WTC11 (cell line): ENCODE measurements around the gene RUSF1. TPM values are rescaled to one million over a fixed set of nuclear protein-coding genes. Genes with fewer than 3 reads are reported as not detected.

ENCODE experiments used
- ATAC-seq: fragments of 200-7000 bp; cut with Tn5 transposase; 2 replicates; pipeline ENCODE4 v1.10.0; 2021; ENCODE audit warnings: mild to moderate bottlenecking, moderate library complexity
- CTCF ChIA-PET: fragments of 300-600 bp; sonication (Branson Sonifier 250); formaldehyde crosslinking; loops from one replicate; lab custom pipeline; 2021; ENCODE audit warnings: antibody characterized with exemption; lab: Charles Lee
- POLR2A ChIA-PET: fragments of 350-600 bp; sonication (Branson Sonifier 250); formaldehyde crosslinking; loops from one replicate; lab custom pipeline; 2021; ENCODE audit warnings: antibody characterized with exemption; lab: Charles Lee
- DNase-seq: peaks from one replicate; pipeline ENCODE4 v3.0.0; 2021; ENCODE audit warnings: low spot score
- H3K27ac Mint-ChIP-seq: 2 replicates; pipeline ENCODE4 v1.8.0; 2021; ENCODE audit warnings: mixed read lengths
- H3K27me3 Mint-ChIP-seq: 2 replicates; pipeline ENCODE4 v1.8.0; 2021; ENCODE audit warnings: low read depth, mild to moderate bottlenecking, moderate library complexity, mixed read lengths
- H3K36me3 Mint-ChIP-seq: 2 replicates; pipeline ENCODE4 v1.8.0; 2021; ENCODE audit warnings: mixed read lengths
- H3K4me1 Mint-ChIP-seq: 2 replicates; pipeline ENCODE4 v1.8.0; 2022; ENCODE audit warnings: mixed read lengths
- H3K4me3 Mint-ChIP-seq: 2 replicates; pipeline ENCODE4 v1.8.0; 2021; ENCODE audit warnings: mild to moderate bottlenecking, moderate library complexity, mixed read lengths
- H3K9me3 Mint-ChIP-seq: 2 replicates; pipeline ENCODE4 v1.8.0; 2021; ENCODE audit warnings: mixed read lengths
- ATF6 ChIP-seq: sonication (generic); formaldehyde crosslinking; IDR thresholded peaks from 2 replicates; pipeline ENCODE4 v1.8.1; 2023; ENCODE audit warnings: mild to moderate bottlenecking, missing genetic modification reagents
- JAZF1 ChIP-seq: fragments of 250-450 bp; sonication (Bioruptor Pico); IDR thresholded peaks from 2 replicates; pipeline ENCODE4 v1.9.0; 2021; ENCODE audit warnings: moderate library complexity, mild to moderate bottlenecking, inconsistent platforms
- JUN ChIP-seq: sonication (generic); formaldehyde crosslinking; IDR thresholded peaks from 2 replicates; pipeline ENCODE4 v1.8.0; 2023; ENCODE audit warnings: mild to moderate bottlenecking, missing genetic modification reagents
- MAX ChIP-seq: sonication (generic); formaldehyde crosslinking; IDR thresholded peaks from 2 replicates; pipeline ENCODE4 v1.8.0; 2022; ENCODE audit warnings: mild to moderate bottlenecking, missing genetic modification reagents
- MYBL2 ChIP-seq: sonication (generic); formaldehyde crosslinking; IDR thresholded peaks from 2 replicates; pipeline ENCODE4 v1.8.1; 2023; ENCODE audit warnings: mild to moderate bottlenecking, moderate library complexity, missing genetic modification reagents
- NFATC4 ChIP-seq: fragments of 250-450 bp; sonication (Bioruptor Pico); IDR thresholded peaks from 2 replicates; pipeline ENCODE4 v1.9.0; 2021; ENCODE audit warnings: mild to moderate bottlenecking
- SP1 ChIP-seq: sonication (generic); formaldehyde crosslinking; conservative IDR thresholded peaks from 2 replicates; pipeline ENCODE4 v1.8.1; 2022; ENCODE audit warnings: missing genetic modification reagents
- STAT6 ChIP-seq: sonication (generic); formaldehyde crosslinking; conservative IDR thresholded peaks from 2 replicates; pipeline ENCODE4 v1.8.1; 2023; ENCODE audit warnings: mild to moderate bottlenecking, low read depth, missing genetic modification reagents, moderate library complexity
- ZNF317 ChIP-seq: sonication (generic); formaldehyde crosslinking; IDR thresholded peaks from 2 replicates; pipeline ENCODE4 v1.8.1; 2023; ENCODE audit warnings: low read depth, mild to moderate bottlenecking, moderate library complexity, missing genetic modification reagents, borderline replicate concordance
- ZNF512 ChIP-seq: sonication (generic); formaldehyde crosslinking; IDR thresholded peaks from 2 replicates; pipeline ENCODE4 v1.8.1; 2022; ENCODE audit warnings: missing genetic modification reagents, borderline replicate concordance
- ZSCAN18 ChIP-seq: fragments of 250-450 bp; sonication (Bioruptor Pico); IDR thresholded peaks from 2 replicates; pipeline ENCODE4 v2.1.2; 2022; ENCODE audit warnings: mild to moderate bottlenecking, moderate library complexity
- total RNA-seq: library from RNA; stranded (reverse); gene quantifications from 3 replicates; pipeline ENCODE4 v1.2.3, GENCODE V29; 2021
- TF ChIP-seq, protein P1 (sequence below): sonication (generic); formaldehyde crosslinking; IDR thresholded peaks from 2 replicates; pipeline ENCODE4 v1.8.1; 2022; ENCODE audit warnings: low read depth, missing genetic modification reagents, borderline replicate concordance
- TF ChIP-seq, protein P2 (sequence below): sonication (generic); formaldehyde crosslinking; IDR thresholded peaks from 2 replicates; pipeline ENCODE4 v1.8.0; 2022; ENCODE audit warnings: mild to moderate bottlenecking, missing genetic modification reagents
- TF ChIP-seq, protein P3 (sequence below): sonication (generic); formaldehyde crosslinking; IDR thresholded peaks from 2 replicates; pipeline ENCODE4 v1.8.0; 2023; ENCODE audit warnings: mild to moderate bottlenecking, missing genetic modification reagents
- TF ChIP-seq, protein P4 (sequence below): sonication (generic); formaldehyde crosslinking; IDR thresholded peaks from 2 replicates; pipeline ENCODE4 v1.8.1; 2023; ENCODE audit warnings: mild to moderate bottlenecking, missing genetic modification reagents, borderline replicate concordance

Gene RUSF1
- total RNA-seq, 1 experiment from 2014 or later: 35.9 TPM

- DNase-seq (no peak), ATAC-seq (no peak)
- no peaks in the 10 kb centered on the region for H3K36me3 Mint-ChIP-seq
- H3K27me3 Mint-ChIP-seq: peaks cover 11% of the 10 kb centered on the region
- H3K27ac Mint-ChIP-seq: no peak overlapping the region
- H3K4me3 Mint-ChIP-seq: no peak overlapping the region
- POLR2A ChIA-PET: interaction anchor here (0.8 kb wide), 1 partner anchor 182 kb away, joined by 3 read pairs; no protein-coding TSS in a partner anchor
- TF ChIP-seq MAX (CRISPR knock-in tag) (no peak), MYBL2 (no peak), JUN (no peak), JAZF1 (CRISPR knock-in tag) (no peak), ATF6 (CRISPR knock-in tag) (no peak), ZNF317 (CRISPR knock-in tag) (no peak), SP1 (CRISPR knock-in tag) (no peak), NFATC4 (CRISPR knock-in tag) (no peak), ZNF512 (CRISPR knock-in tag) (no peak), STAT6 (CRISPR knock-in tag) (no peak), ZSCAN18 (CRISPR knock-in tag) (no peak)
- TF ChIP-seq, protein P1, sequence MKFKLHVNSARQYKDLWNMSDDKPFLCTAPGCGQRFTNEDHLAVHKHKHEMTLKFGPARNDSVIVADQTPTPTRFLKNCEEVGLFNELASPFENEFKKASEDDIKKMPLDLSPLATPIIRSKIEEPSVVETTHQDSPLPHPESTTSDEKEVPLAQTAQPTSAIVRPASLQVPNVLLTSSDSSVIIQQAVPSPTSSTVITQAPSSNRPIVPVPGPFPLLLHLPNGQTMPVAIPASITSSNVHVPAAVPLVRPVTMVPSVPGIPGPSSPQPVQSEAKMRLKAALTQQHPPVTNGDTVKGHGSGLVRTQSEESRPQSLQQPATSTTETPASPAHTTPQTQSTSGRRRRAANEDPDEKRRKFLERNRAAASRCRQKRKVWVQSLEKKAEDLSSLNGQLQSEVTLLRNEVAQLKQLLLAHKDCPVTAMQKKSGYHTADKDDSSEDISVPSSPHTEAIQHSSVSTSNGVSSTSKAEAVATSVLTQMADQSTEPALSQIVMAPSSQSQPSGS (CRISPR knock-in tag): no peak
- TF ChIP-seq, protein P2, sequence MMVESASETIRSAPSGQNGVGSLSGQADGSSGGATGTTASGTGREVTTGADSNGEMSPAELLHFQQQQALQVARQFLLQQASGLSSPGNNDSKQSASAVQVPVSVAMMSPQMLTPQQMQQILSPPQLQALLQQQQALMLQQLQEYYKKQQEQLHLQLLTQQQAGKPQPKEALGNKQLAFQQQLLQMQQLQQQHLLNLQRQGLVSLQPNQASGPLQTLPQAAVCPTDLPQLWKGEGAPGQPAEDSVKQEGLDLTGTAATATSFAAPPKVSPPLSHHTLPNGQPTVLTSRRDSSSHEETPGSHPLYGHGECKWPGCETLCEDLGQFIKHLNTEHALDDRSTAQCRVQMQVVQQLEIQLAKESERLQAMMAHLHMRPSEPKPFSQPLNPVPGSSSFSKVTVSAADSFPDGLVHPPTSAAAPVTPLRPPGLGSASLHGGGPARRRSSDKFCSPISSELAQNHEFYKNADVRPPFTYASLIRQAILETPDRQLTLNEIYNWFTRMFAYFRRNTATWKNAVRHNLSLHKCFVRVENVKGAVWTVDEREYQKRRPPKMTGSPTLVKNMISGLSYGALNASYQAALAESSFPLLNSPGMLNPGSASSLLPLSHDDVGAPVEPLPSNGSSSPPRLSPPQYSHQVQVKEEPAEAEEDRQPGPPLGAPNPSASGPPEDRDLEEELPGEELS (CRISPR knock-in tag): no peak
- TF ChIP-seq, protein P3, sequence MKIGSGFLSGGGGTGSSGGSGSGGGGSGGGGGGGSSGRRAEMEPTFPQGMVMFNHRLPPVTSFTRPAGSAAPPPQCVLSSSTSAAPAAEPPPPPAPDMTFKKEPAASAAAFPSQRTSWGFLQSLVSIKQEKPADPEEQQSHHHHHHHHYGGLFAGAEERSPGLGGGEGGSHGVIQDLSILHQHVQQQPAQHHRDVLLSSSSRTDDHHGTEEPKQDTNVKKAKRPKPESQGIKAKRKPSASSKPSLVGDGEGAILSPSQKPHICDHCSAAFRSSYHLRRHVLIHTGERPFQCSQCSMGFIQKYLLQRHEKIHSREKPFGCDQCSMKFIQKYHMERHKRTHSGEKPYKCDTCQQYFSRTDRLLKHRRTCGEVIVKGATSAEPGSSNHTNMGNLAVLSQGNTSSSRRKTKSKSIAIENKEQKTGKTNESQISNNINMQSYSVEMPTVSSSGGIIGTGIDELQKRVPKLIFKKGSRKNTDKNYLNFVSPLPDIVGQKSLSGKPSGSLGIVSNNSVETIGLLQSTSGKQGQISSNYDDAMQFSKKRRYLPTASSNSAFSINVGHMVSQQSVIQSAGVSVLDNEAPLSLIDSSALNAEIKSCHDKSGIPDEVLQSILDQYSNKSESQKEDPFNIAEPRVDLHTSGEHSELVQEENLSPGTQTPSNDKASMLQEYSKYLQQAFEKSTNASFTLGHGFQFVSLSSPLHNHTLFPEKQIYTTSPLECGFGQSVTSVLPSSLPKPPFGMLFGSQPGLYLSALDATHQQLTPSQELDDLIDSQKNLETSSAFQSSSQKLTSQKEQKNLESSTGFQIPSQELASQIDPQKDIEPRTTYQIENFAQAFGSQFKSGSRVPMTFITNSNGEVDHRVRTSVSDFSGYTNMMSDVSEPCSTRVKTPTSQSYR: no peak
- TF ChIP-seq, protein P4, sequence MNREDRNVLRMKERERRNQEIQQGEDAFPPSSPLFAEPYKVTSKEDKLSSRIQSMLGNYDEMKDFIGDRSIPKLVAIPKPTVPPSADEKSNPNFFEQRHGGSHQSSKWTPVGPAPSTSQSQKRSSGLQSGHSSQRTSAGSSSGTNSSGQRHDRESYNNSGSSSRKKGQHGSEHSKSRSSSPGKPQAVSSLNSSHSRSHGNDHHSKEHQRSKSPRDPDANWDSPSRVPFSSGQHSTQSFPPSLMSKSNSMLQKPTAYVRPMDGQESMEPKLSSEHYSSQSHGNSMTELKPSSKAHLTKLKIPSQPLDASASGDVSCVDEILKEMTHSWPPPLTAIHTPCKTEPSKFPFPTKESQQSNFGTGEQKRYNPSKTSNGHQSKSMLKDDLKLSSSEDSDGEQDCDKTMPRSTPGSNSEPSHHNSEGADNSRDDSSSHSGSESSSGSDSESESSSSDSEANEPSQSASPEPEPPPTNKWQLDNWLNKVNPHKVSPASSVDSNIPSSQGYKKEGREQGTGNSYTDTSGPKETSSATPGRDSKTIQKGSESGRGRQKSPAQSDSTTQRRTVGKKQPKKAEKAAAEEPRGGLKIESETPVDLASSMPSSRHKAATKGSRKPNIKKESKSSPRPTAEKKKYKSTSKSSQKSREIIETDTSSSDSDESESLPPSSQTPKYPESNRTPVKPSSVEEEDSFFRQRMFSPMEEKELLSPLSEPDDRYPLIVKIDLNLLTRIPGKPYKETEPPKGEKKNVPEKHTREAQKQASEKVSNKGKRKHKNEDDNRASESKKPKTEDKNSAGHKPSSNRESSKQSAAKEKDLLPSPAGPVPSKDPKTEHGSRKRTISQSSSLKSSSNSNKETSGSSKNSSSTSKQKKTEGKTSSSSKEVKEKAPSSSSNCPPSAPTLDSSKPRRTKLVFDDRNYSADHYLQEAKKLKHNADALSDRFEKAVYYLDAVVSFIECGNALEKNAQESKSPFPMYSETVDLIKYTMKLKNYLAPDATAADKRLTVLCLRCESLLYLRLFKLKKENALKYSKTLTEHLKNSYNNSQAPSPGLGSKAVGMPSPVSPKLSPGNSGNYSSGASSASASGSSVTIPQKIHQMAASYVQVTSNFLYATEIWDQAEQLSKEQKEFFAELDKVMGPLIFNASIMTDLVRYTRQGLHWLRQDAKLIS (CRISPR knock-in tag): no peak
- no peaks in the 10 kb centered on the region for H3K9me3 Mint-ChIP-seq
- peaks cover 26% of the 10 kb centered on the region for H3K4me1 Mint-ChIP-seq
- CTCF ChIA-PET: no interaction called here
These were observed 22.9 kb upstream of the RUSF1 start for GRCh38 chr16:31531096-31531495.
